Measurements from ENCODE around the gene IL2RA. TPM values are rescaled to one million over a fixed set of nuclear protein-coding genes. Genes with fewer than 3 reads are reported as not detected.
"Not testable (repeated sequence)": the region's sequence is repeated elsewhere in the genome, so short reads cannot be mapped to it uniquely, and the experiment has no call there.

The IL2RA gene
- total and polyA plus RNA-seq, 7 donors, result 0.08 to 1.8 (median 0.20) TPM

- peaks cover 0 to 63% of the 10 kb centered on the region in 2 donors for H3K36me3 ChIP-seq (ENCODE audit: insufficient read depth in 1 of 2, low read depth in 1 of 2)
- no peak overlapping the region for H3K27ac ChIP-seq
- intact Hi-C loops (cut with DNase I), result no loop called here
- no peaks in the 10 kb centered on the region for H3K4me1 ChIP-seq
- ATAC-seq (no peak), DNase-seq (no peak)
- WGBS, 3 donors, result 87 to 92% (median 88%) methylated on average over 10 of the region's 10 CpGs
- no peaks in the 10 kb centered on the region for H3K9me3 ChIP-seq
- no peak overlapping the region for H3K4me3 ChIP-seq
- TF ChIP-seq, protein P1, sequence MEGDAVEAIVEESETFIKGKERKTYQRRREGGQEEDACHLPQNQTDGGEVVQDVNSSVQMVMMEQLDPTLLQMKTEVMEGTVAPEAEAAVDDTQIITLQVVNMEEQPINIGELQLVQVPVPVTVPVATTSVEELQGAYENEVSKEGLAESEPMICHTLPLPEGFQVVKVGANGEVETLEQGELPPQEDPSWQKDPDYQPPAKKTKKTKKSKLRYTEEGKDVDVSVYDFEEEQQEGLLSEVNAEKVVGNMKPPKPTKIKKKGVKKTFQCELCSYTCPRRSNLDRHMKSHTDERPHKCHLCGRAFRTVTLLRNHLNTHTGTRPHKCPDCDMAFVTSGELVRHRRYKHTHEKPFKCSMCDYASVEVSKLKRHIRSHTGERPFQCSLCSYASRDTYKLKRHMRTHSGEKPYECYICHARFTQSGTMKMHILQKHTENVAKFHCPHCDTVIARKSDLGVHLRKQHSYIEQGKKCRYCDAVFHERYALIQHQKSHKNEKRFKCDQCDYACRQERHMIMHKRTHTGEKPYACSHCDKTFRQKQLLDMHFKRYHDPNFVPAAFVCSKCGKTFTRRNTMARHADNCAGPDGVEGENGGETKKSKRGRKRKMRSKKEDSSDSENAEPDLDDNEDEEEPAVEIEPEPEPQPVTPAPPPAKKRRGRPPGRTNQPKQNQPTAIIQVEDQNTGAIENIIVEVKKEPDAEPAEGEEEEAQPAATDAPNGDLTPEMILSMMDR (IDR thresholded peaks at IDR 0.05), result no peak
- no peaks in the 10 kb centered on the region for H3K27me3 ChIP-seq (ENCODE audit: insufficient read depth in 3 of 3, low read length in 2 of 3)
Measured at GRCh38 chr10:5963591-5963990, 98.6 kb downstream of the IL2RA start.

DNA sequence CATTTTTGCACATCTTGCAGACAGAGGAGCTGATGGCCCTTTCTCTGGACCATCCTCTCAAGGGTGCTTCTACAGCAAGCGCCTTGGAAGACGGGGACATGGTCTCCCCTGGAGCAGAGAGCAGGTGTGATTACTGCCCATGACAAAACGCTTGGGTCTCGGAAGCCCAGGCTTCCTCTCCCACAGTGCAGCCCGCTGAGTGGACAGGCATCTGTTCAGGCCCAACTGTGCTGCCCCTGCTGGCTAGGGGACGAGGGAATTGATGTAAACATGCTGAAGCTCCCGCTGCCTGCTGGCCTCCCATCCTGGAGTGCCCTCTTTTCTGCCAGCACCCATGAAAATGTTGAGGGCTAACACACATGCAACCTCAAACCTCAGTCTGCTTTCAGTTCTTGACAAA, 99.1 kb downstream of the IL2RA start:
- ATAC-seq, result no peak
- intact Hi-C loops (cut with DNase I), result no loop called here
- no peak overlapping the region for H3K27ac ChIP-seq
- no peak overlapping the region for H3K4me3 ChIP-seq
- peaks cover 0 to 67% of the 10 kb centered on the region in 2 donors for H3K36me3 ChIP-seq (ENCODE audit: insufficient read depth in 1 of 2, low read depth in 1 of 2)
- TF ChIP-seq, protein P1 (IDR thresholded peaks at IDR 0.05), result no peak
- no peak for DNase-seq
- no peaks in the 10 kb centered on the region for H3K4me1 ChIP-seq
- H3K9me3 ChIP-seq, result no peaks in the 10 kb centered on the region
- no peaks in the 10 kb centered on the region for H3K27me3 ChIP-seq (ENCODE audit: insufficient read depth in 3 of 3, low read length in 2 of 3)
- WGBS, 3 donors, result 83 to 88% (median 87%) methylated on average over 7 of the region's 7 CpGs

- H3K4me1 ChIP-seq; intact Hi-C loops (cut with DNase I); H3K9me3 ChIP-seq; H3K27ac ChIP-seq; ATAC-seq; H3K4me3 ChIP-seq; DNase-seq; H3K27me3 ChIP-seq (ENCODE audit: insufficient read depth in 3 of 3, low read length in 2 of 3): not testable (repeated sequence)
- H3K36me3 ChIP-seq (ENCODE audit: insufficient read depth in 1 of 2, low read depth in 1 of 2), result peaks cover 0 to 69% of the 10 kb centered on the region in 2 donors
- WGBS, 3 donors, result 94 to 97% (median 96%) methylated on average over 10 of the region's 10 CpGs
Measured at GRCh38 chr10:5962358-5962940, 99.7 kb downstream of the IL2RA start.

DNA sequence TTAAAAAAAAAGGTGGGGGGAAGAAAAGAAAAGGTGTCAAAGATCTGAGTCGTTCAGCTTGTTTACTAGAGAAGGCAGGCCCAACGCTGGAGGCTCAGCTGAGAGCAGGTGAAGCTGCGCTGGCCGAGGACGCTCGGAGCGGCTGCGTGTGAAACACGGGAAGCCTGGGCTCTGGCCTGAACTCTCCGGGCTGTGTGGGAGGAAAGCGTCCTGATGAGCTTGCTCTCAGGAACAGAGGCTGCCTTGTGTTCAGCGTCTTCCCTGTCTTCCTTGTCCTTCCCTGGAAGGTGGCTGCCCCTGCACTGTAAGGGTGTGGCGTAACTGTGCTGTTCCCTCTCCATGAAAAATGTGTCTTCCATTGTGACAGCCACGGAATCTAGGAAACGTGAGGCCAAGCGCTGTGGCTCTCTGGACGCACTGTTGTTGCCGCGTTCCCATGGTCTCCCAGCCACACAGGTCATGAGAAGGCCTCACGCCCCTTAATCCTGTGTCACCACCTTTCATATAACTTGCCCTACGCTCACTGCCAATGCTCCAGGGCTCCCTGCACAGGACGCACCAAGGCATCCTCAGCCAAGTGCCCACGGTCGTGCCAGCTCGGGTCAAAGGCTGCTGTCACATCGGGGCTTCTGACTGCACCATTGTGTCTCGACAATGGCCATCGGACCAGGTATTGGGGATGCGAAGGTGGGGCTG, 100.6 kb downstream of the IL2RA start:
- no peak for DNase-seq
- TF ChIP-seq, protein P1 (IDR thresholded peaks at IDR 0.05), result no peak
- Histone ChIP-seq H3K36me3 (ENCODE audit: insufficient read depth in 1 of 2, low read depth in 1 of 2) (peaks cover 0 to 69% of the 10 kb centered on the region in 2 donors), H3K4me1 (no peaks in the 10 kb centered on the region), H3K27me3 (ENCODE audit: insufficient read depth in 3 of 3, low read length in 2 of 3) (no peaks in the 10 kb centered on the region), H3K27ac (no peak overlapping the region), H3K4me3 (no peak overlapping the region), H3K9me3 (no peaks in the 10 kb centered on the region)
- intact Hi-C loops (cut with DNase I), result no loop called here
- WGBS, 3 donors, result 90 to 92% (median 90%) methylated on average over 29 of the region's 29 CpGs
- peak in 1 of 4 donors; percentile 30 for ATAC-seq

GRCh38 chr10:5960973-5961275, 101.2 kb downstream of the IL2RA start:
- not testable (repeated sequence) for DNase-seq

More at GRCh38 chr10:5960973-5961275, 101.2 kb downstream of the IL2RA start:
- H3K36me3 ChIP-seq (ENCODE audit: insufficient read depth in 1 of 2, low read depth in 1 of 2), result peaks cover 0 to 68% of the 10 kb centered on the region in 2 donors
- 95 to 98% (median 98%) methylated on average over 10 of the region's 10 CpGs for WGBS, 3 donors
- H3K27me3 ChIP-seq (ENCODE audit: insufficient read depth in 3 of 3, low read length in 2 of 3); H3K4me3 ChIP-seq; H3K27ac ChIP-seq; H3K4me1 ChIP-seq; ATAC-seq; intact Hi-C loops (cut with DNase I); H3K9me3 ChIP-seq: not testable (repeated sequence)

Other genes with a start within 250 kb of the IL2RA start
- 100 to 1,000 TPM; 115 to 152 (median 118) TPM for gene GDI2, start 248.9 kb downstream of the IL2RA start, total RNA-seq
- 100 to 1,000 TPM in 2 of 3 donors, 10 to 100 TPM in 1; 79.6 to 121 (median 107) TPM for gene GDI2, start 248.9 kb downstream of the IL2RA start, polyA plus RNA-seq
- 1 to 10 TPM; 2.8 to 4.6 (median 3.2) TPM for gene ANKRD16, start 172.5 kb downstream of the IL2RA start, total RNA-seq
- gene ANKRD16, start 172.5 kb downstream of the IL2RA start, polyA plus RNA-seq, result 1 to 10 TPM; 3.5 to 4.3 (median 4.0) TPM
- 10 to 100 TPM; 32.4 to 56.7 (median 39.9) TPM for gene FBH1, start 172.1 kb downstream of the IL2RA start, total RNA-seq
- gene FBH1, start 172.1 kb downstream of the IL2RA start, polyA plus RNA-seq, result 10 to 100 TPM; 38.2 to 59.3 (median 54.4) TPM
- gene IL15RA, start 84.8 kb downstream of the IL2RA start, total RNA-seq, result 10 to 100 TPM in 1 of 4 donors, 1 to 10 TPM in 3; 7.9 to 10.9 (median 9.5) TPM
- 10 to 100 TPM in 2 of 3 donors, 1 to 10 TPM in 1; 8.9 to 13.1 (median 11.2) TPM for gene IL15RA, start 84.8 kb downstream of the IL2RA start, polyA plus RNA-seq
- 100 to 1,000 TPM in 1 of 4 donors, 10 to 100 TPM in 3; 74.4 to 104 (median 86.5) TPM for gene RBM17, start 26.7 kb upstream of the IL2RA start, total RNA-seq
- 100 to 1,000 TPM in 2 of 3 donors, 10 to 100 TPM in 1; 76.0 to 157 (median 110) TPM for gene RBM17, start 26.7 kb upstream of the IL2RA start, polyA plus RNA-seq
- 100 to 1,000 TPM in 3 of 4 donors, 10 to 100 TPM in 1; 25.4 to 225 (median 148) TPM for gene PFKFB3, start 140.6 kb upstream of the IL2RA start, total RNA-seq
- 100 to 1,000 TPM in 2 of 3 donors, 10 to 100 TPM in 1; 26.7 to 704 (median 448) TPM for gene PFKFB3, start 140.6 kb upstream of the IL2RA start, polyA plus RNA-seq

Data from psoas muscle (tissue), 8 donors.